Keratinocyte (primary cell): ENCODE measurements around the gene CCDC180. TPM values are rescaled to one million over a fixed set of nuclear protein-coding genes. Genes with fewer than 3 reads are reported as not detected.

Experiments used
- DNase-seq: peaks from one replicate; pipeline ENCODE4 v3.0.0-alpha.2; 2011; ENCODE audit warnings: low read depth, missing footprints, low spot score
- FAIRE-seq: peaks from 2 replicates; lab custom pipeline; 2011; peaks lifted over from hg19 to GRCh38; lab: Jason Lieb, UNC
- H2AFZ ChIP-seq: 2 replicates; pipeline ENCODE4 v1.6.0; 2012; ENCODE audit warnings: low read length, control low read depth, inconsistent platforms; ENCODE audit not compliant: control insufficient read depth
- H3K27ac ChIP-seq: 2 replicates; pipeline ENCODE4 v1.5.1; 2011; ENCODE audit warnings: low read length; ENCODE audit not compliant: control insufficient read depth, insufficient read depth
- H3K27me3 ChIP-seq: 3 replicates; pipeline ENCODE4 v1.6.0; 2011; ENCODE audit warnings: low read length; ENCODE audit not compliant: control insufficient read depth, insufficient read depth; ENCODE audit errors: extremely low read depth
- H3K36me3 ChIP-seq, 2 experiments: 2 replicates in 1 of 2; 3 replicates in 1 of 2; pipeline ENCODE4 v1.5.1; 2011; ENCODE audit warnings: low read length in 2 of 2, mild to moderate bottlenecking in 1 of 2; ENCODE audit not compliant: control insufficient read depth in 2 of 2, insufficient read depth in 2 of 2; ENCODE audit errors: extremely low read depth in 1 of 2
- H3K4me1 ChIP-seq: 3 replicates; pipeline ENCODE4 v1.5.1; 2011; ENCODE audit warnings: low read length; ENCODE audit not compliant: control insufficient read depth, insufficient read depth; ENCODE audit errors: extremely low read depth
- H3K4me2 ChIP-seq: 3 replicates; pipeline ENCODE4 v1.6.0; 2011; ENCODE audit warnings: low read depth, low read length; ENCODE audit not compliant: control insufficient read depth, insufficient read depth; ENCODE audit errors: extremely low read depth
- H3K4me3 ChIP-seq, 3 experiments: fragments of 200-600 bp in 1 of 3; sonication (generic) in 1 of 3; 2 replicates in 2 of 3; 3 replicates in 1 of 3; pipeline ENCODE4 v1.5.1; 2011 to 2016; ENCODE audit warnings: low read length in 3 of 3, mild to moderate bottlenecking in 3 of 3, control low read depth in 2 of 3, inconsistent platforms in 1 of 3, low read depth in 1 of 3, mixed read lengths in 1 of 3, mixed run types in 1 of 3, moderate library complexity in 1 of 3; ENCODE audit not compliant: control insufficient read depth in 2 of 3, insufficient read depth in 2 of 3; ENCODE audit errors: extremely low read depth in 1 of 3
- H3K79me2 ChIP-seq: 2 replicates; pipeline ENCODE4 v1.6.0; 2012; ENCODE audit warnings: low read length; ENCODE audit not compliant: control insufficient read depth, insufficient read depth
- H3K9ac ChIP-seq: 3 replicates; pipeline ENCODE4 v1.6.0; 2011; ENCODE audit warnings: low read length; ENCODE audit not compliant: control insufficient read depth, insufficient read depth; ENCODE audit errors: extremely low read depth
- H3K9me1 ChIP-seq: 3 replicates; pipeline ENCODE4 v1.6.0; 2011; ENCODE audit warnings: low read length; ENCODE audit not compliant: control insufficient read depth, insufficient read depth; ENCODE audit errors: extremely low read depth
- H3K9me3 ChIP-seq: 2 replicates; pipeline ENCODE4 v1.5.1; 2012; ENCODE audit warnings: low read depth, low read length; ENCODE audit not compliant: control insufficient read depth
- H4K20me1 ChIP-seq: 3 replicates; pipeline ENCODE4 v1.6.0; 2011; ENCODE audit warnings: low read length; ENCODE audit not compliant: control insufficient read depth, insufficient read depth; ENCODE audit errors: extremely low read depth
- EZH2 ChIP-seq: IDR thresholded peaks from one replicate; pipeline ENCODE4 v1.6.1; 2012; ENCODE audit warnings: inconsistent platforms, mild to moderate bottlenecking, low read length, moderate library complexity
- dilution Hi-C: fragments of 300-500 bp; cut with MboI; formaldehyde crosslinking; loops from one replicate; pipeline ENCODE4 v1.7.0; 2020; ENCODE audit warnings: low sequenced_read_pairs; ENCODE audit not compliant: extremely low pct_ligation_motif_present
- polyA plus RNA-seq, 5 experiments: library from polyadenylated mRNA; depleted of rRNA in 3 of 5; stranded (reverse) in 3 of 5; stranded (forward) in 1 of 5; unstranded in 1 of 5; fragments of >200 nt; gene quantifications; 1 replicate in 1 of 5; 2 replicates in 3 of 5; 3 replicates in 1 of 5; pipeline versions ENCODE4 v1.2.1 to v1.2.3, GENCODE V29; 2011 to 2012; ENCODE audit warnings: missing spikeins in 2 of 5, low read depth in 1 of 5, low replicate concordance in 1 of 5
- TF ChIP-seq, protein P1 (sequence below), 3 experiments: IDR thresholded peaks in 1 of 3; conservative IDR thresholded peaks in 1 of 3; optimal IDR thresholded peaks in 1 of 3; 2 replicates in 2 of 3; 3 replicates in 1 of 3; pipeline versions ENCODE3 to v1.5.1; 2011; ENCODE audit warnings: low read length in 3 of 3, mild to moderate bottlenecking in 3 of 3, moderate library complexity in 2 of 3, control low read depth in 1 of 3, inconsistent platforms in 1 of 3; ENCODE audit not compliant: insufficient read depth in 2 of 3; ENCODE audit errors: extremely low read depth in 1 of 3

Gene CCDC180
- polyA plus RNA-seq, 1 donor (not counting 4 experiments of a cell fraction or from before 2014, with no cell fraction given), result 0.33 TPM

DNA sequence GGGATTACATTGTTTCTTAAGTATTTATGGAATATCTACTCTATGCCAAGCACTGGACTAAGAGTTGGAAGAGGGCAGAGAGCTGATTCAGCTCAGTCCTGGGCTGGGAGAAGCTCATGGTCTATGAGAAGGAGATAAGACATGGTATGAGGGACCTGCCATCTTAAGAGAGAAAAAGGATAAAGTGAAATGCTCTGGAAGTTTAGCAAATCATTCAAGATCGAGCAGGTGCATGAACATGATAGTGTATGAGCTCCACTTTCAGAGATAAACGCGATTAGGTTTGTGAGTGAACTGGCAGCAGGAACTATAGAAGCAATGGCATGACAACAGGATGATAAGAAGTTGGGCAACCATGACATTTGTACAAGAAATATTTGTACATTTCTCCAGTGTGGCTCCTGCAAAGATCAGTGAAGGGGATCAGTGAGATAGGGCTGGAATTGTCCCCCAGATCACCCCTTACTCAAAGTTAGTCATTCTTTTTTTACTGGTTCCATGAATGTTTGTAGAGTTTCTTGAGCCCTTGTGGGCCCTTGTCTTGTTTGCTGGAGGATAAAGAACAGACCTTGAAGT, 26.6 kb upstream of the CCDC180 start:
- H3K27ac ChIP-seq, result no peak overlapping the region
- no peak for FAIRE-seq
- no peaks in the 10 kb centered on the region for H3K27me3 ChIP-seq
- no peaks in the 10 kb centered on the region for H3K36me3 ChIP-seq
- H3K4me1 ChIP-seq, result no peaks in the 10 kb centered on the region
- DNase-seq, result no peak
- TF ChIP-seq, protein P1, sequence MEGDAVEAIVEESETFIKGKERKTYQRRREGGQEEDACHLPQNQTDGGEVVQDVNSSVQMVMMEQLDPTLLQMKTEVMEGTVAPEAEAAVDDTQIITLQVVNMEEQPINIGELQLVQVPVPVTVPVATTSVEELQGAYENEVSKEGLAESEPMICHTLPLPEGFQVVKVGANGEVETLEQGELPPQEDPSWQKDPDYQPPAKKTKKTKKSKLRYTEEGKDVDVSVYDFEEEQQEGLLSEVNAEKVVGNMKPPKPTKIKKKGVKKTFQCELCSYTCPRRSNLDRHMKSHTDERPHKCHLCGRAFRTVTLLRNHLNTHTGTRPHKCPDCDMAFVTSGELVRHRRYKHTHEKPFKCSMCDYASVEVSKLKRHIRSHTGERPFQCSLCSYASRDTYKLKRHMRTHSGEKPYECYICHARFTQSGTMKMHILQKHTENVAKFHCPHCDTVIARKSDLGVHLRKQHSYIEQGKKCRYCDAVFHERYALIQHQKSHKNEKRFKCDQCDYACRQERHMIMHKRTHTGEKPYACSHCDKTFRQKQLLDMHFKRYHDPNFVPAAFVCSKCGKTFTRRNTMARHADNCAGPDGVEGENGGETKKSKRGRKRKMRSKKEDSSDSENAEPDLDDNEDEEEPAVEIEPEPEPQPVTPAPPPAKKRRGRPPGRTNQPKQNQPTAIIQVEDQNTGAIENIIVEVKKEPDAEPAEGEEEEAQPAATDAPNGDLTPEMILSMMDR (optimal IDR thresholded peaks at IDR 0.05 in 1 of 3, IDR thresholded peaks at IDR 0.05 in 1 of 3, conservative IDR thresholded peaks at IDR 0.05 in 1 of 3; ENCODE audit: extremely low read depth in 1 of 3, insufficient read depth in 2 of 3, low read length in 3 of 3), result no peak
- TF ChIP-seq EZH2, result no peak
- H3K79me2 ChIP-seq, result no peaks in the 10 kb centered on the region
- H3K9me1 ChIP-seq, result no peaks in the 10 kb centered on the region
- no peaks in the 10 kb centered on the region for H4K20me1 ChIP-seq
- H3K9ac ChIP-seq, result no peak overlapping the region
- dilution Hi-C loops, result no loop called here
- no peaks in the 10 kb centered on the region for H3K9me3 ChIP-seq
- no peak overlapping the region for H2AFZ ChIP-seq
- no peak overlapping the region for H3K4me2 ChIP-seq
- H3K4me3 ChIP-seq, result no peak overlapping the region

DNA sequence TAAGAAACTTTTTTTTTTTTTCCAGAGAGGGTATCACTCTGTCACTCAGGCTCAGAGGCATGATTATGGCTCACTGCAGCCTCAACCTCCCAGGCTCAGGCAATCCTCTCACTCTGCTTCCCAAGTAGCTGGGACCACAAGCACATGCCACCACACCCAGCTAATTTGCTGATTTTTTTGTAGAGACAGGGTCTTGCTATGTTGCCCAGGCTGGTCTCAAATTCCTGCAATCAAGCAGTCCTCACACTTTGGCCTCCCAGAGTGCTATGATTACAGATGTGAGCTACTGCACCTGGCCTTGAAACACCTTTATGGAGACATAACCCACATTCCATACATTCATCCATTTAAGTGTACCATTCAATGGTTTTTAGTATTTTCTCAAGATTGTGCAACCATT, 23.7 kb upstream of the CCDC180 start:
- DNase-seq (no peak), FAIRE-seq (no peak)
- Histone ChIP-seq H3K27me3 (no peaks in the 10 kb centered on the region), H3K27ac (no peak overlapping the region), H4K20me1 (no peaks in the 10 kb centered on the region), H3K36me3 (no peaks in the 10 kb centered on the region), H3K79me2 (no peaks in the 10 kb centered on the region), H3K4me3 (no peak overlapping the region), H3K9me1 (no peaks in the 10 kb centered on the region), H3K9ac (no peak overlapping the region), H2AFZ (no peak overlapping the region), H3K4me1 (no peaks in the 10 kb centered on the region), H3K4me2 (no peak overlapping the region), H3K9me3 (no peaks in the 10 kb centered on the region)
- dilution Hi-C loops, result no loop called here
- TF ChIP-seq EZH2, result no peak
- TF ChIP-seq, protein P1 (optimal IDR thresholded peaks at IDR 0.05 in 1 of 3, IDR thresholded peaks at IDR 0.05 in 1 of 3, conservative IDR thresholded peaks at IDR 0.05 in 1 of 3; ENCODE audit: extremely low read depth in 1 of 3, insufficient read depth in 2 of 3, low read length in 3 of 3), result no peak
